ENCODE measurements around the gene CHRNG. TPM values are rescaled to one million over a fixed set of nuclear protein-coding genes. Genes with fewer than 3 reads are reported as not detected.
A peak's percentile ranks its signal among the peaks of the same experiment; 100 is the strongest.

CHRNG gene
- total RNA-seq, 1 donor from 2014 or later: not detected

- peaks cover 15% of the 10 kb centered on the region for H3K4me1 Mint-ChIP-seq
- POLR2A ChIA-PET: no interaction called here
- DNase-seq: peak; percentile 79
- TF ChIP-seq, protein P1, sequence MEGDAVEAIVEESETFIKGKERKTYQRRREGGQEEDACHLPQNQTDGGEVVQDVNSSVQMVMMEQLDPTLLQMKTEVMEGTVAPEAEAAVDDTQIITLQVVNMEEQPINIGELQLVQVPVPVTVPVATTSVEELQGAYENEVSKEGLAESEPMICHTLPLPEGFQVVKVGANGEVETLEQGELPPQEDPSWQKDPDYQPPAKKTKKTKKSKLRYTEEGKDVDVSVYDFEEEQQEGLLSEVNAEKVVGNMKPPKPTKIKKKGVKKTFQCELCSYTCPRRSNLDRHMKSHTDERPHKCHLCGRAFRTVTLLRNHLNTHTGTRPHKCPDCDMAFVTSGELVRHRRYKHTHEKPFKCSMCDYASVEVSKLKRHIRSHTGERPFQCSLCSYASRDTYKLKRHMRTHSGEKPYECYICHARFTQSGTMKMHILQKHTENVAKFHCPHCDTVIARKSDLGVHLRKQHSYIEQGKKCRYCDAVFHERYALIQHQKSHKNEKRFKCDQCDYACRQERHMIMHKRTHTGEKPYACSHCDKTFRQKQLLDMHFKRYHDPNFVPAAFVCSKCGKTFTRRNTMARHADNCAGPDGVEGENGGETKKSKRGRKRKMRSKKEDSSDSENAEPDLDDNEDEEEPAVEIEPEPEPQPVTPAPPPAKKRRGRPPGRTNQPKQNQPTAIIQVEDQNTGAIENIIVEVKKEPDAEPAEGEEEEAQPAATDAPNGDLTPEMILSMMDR (IDR thresholded peaks at IDR 0.05): peak; percentile 56
- no peaks in the 10 kb centered on the region for H3K36me3 Mint-ChIP-seq (ENCODE audit: low read depth)
- intact Hi-C loops (cut with micrococcal nuclease): loop anchor here (1.0 to 2.0 kb wide), 3 partner anchors 28 to 616 kb away; partner anchors contain the start of genes EIF4E2 and TIGD1
- H3K9me3 Mint-ChIP-seq: no peaks in the 10 kb centered on the region
- H3K27me3 Mint-ChIP-seq: peaks cover 36% of the 10 kb centered on the region
- no peak overlapping the region for H3K27ac Mint-ChIP-seq
- CTCF ChIA-PET: interaction anchor here (1.4 kb wide), 1 partner anchor 75 kb away, joined by 6 read pairs; no protein-coding TSS in a partner anchor
- ATAC-seq (ENCODE audit: low read depth): peak; percentile 65
- H3K4me3 Mint-ChIP-seq: peak overlapping the region; percentile 7
Measured at GRCh38 chr2:232521959-232522622, 17.4 kb upstream of the CHRNG start.

DNA sequence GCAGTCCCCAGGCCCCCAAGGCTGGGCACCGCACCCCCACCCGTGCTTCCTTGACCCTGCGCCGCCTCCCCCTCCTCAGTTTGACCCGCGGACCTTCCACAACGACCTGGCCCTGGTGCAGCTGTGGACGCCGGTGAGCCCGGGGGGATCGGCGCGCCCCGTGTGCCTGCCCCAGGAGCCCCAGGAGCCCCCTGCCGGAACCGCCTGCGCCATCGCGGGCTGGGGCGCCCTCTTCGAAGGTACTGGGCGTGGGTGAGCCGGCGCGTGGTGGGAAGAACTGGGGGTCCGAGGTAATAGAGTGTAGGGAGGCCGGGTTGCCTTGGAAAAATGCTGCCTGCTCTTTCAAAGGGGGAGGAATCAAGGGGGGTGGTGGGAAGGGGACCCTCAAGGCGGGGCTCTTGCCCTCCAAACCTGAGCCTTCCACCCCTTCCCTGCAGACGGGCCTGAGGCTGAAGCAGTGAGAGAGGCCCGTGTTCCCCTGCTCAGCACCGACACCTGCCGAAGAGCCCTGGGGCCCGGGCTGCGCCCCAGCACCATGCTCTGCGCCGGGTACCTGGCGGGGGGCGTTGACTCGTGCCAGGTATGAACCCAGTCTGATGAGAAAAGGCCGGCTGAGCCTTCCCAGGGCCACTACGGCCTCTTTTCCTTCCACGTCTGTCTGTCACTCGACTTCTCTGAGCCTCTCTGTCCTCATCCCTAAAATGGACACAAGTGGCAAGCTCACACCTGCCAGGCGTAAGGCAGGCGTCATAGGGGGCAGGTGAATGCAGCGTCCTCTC, 16.7 kb upstream of the CHRNG start:
- H3K36me3 Mint-ChIP-seq (ENCODE audit: low read depth): no peaks in the 10 kb centered on the region
- H3K27ac Mint-ChIP-seq: no peak overlapping the region
- no peaks in the 10 kb centered on the region for H3K9me3 Mint-ChIP-seq
- intact Hi-C loops (cut with micrococcal nuclease): loop anchor here (1.0 to 2.0 kb wide), 3 partner anchors 27 to 617 kb away; partner anchors contain the start of genes EIF4E2 and TIGD1
- H3K27me3 Mint-ChIP-seq: peaks cover 40% of the 10 kb centered on the region
- TF ChIP-seq, protein P1 (IDR thresholded peaks at IDR 0.05): no peak
- ATAC-seq (ENCODE audit: low read depth) (no peak), DNase-seq (no peak)
- POLR2A ChIA-PET: no interaction called here
- CTCF ChIA-PET: interaction anchor here (1.0 to 1.5 kb wide), 2 partner anchors 23 to 45 kb away, joined by 3 to 4 read pairs; no protein-coding TSS in a partner anchor
- H3K4me1 Mint-ChIP-seq: peaks cover 15% of the 10 kb centered on the region
- peak overlapping the region; percentile 35 for H3K4me3 Mint-ChIP-seq

DNA sequence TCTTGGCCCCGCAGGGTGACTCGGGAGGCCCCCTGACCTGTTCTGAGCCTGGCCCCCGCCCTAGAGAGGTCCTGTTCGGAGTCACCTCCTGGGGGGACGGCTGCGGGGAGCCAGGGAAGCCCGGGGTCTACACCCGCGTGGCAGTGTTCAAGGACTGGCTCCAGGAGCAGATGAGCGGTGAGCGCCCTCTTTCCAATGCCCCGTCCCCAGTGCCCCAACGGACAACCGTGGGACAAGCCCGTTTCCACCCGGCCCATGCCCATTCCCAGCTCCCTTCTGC, 16.1 kb upstream of the CHRNG start:
- H3K4me1 Mint-ChIP-seq: peaks cover 15% of the 10 kb centered on the region
- intact Hi-C loops (cut with micrococcal nuclease): loop anchor here (2.0 kb wide), 1 partner anchor 83 kb away; no protein-coding TSS in a partner anchor
- ChIA-PET POLR2A (no interaction called here), CTCF (interaction anchor here (0.7 to 1.5 kb wide), 3 partner anchors 23 to 44 kb away, joined by 3 to 4 read pairs (median 3); no protein-coding TSS in a partner anchor)
- peaks cover 43% of the 10 kb centered on the region for H3K27me3 Mint-ChIP-seq
- H3K27ac Mint-ChIP-seq: no peak overlapping the region
- H3K36me3 Mint-ChIP-seq (ENCODE audit: low read depth): no peaks in the 10 kb centered on the region
- TF ChIP-seq, protein P1 (IDR thresholded peaks at IDR 0.05): no peak
- no peaks in the 10 kb centered on the region for H3K9me3 Mint-ChIP-seq
- ATAC-seq (ENCODE audit: low read depth) (no peak), DNase-seq (no peak)
- H3K4me3 Mint-ChIP-seq: no peak overlapping the region

DNA sequence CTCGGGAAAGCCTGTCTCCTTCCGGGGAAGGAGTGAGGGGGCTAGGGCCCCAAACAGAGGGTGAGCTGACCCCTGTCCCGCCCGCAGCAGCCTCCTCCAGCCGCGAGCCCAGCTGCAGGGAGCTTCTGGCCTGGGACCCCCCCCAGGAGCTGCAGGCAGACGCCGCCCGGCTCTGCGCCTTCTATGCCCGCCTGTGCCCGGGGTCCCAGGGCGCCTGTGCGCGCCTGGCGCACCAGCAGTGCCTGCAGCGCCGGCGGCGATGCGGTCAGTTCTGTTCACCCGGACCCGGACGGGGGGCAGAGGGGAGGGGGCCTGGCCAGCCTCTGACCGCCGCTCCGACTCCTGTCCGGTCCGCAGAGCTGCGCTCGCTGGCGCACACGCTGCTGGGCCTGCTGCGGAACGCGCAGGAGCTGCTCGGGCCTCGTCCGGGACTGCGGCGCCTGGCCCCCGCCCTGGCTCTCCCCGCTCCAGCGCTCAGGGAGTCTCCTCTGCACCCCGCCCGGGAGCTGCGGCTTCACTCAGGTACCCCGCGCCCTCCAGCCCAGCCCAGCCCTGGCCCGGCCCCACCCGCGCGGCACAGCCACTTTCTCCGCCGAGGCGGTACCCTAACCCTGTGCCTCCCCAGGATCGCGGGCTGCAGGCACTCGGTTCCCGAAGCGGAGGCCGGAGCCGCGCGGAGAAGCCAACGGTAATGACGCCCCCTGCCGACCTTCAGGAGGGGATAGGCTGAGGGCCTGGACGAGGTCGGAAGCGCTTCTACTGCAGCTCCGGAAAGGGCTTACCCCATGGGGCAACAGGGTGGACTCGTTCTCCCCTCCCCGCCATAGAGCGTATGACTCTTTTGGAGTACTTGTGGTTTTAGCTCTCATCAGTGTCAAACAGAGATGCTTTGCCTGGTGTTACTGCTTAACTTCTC, 15.6 kb upstream of the CHRNG start:
- CTCF ChIA-PET: interaction anchor here (0.7 to 1.5 kb wide), 3 partner anchors 22 to 44 kb away, joined by 3 to 4 read pairs (median 3); no protein-coding TSS in a partner anchor
- H3K36me3 Mint-ChIP-seq (ENCODE audit: low read depth): no peaks in the 10 kb centered on the region
- H3K27me3 Mint-ChIP-seq: peaks cover 48% of the 10 kb centered on the region
- H3K9me3 Mint-ChIP-seq: no peaks in the 10 kb centered on the region
- TF ChIP-seq, protein P1 (IDR thresholded peaks at IDR 0.05): no peak
- peaks cover 15% of the 10 kb centered on the region for H3K4me1 Mint-ChIP-seq
- POLR2A ChIA-PET: no interaction called here
- H3K27ac Mint-ChIP-seq: no peak overlapping the region
- peak overlapping the region; percentile 63 for H3K4me3 Mint-ChIP-seq
- intact Hi-C loops (cut with micrococcal nuclease): loop anchor here (2.0 kb wide), 1 partner anchor 83 kb away; no protein-coding TSS in a partner anchor
- ATAC-seq (ENCODE audit: low read depth) (peak; percentile 36), DNase-seq (no peak)
